PFSK-1 (cell line): ENCODE data around the gene MRPS25.

Experiments used
- POLR2AphosphoS5 ChIP-seq: IDR thresholded peaks from 2 replicates; pipeline ENCODE4 v1.6.1; 2012; ENCODE audit warnings: low read depth, mild to moderate bottlenecking, control low read depth, low read length, moderate library complexity
- SIN3A ChIP-seq: IDR thresholded peaks from 2 replicates; pipeline ENCODE4 v1.6.1; 2012; ENCODE audit warnings: mild to moderate bottlenecking, low read length, moderate library complexity, borderline replicate concordance; ENCODE audit not compliant: insufficient read depth
- TAF1 ChIP-seq: IDR thresholded peaks from 2 replicates; pipeline ENCODE4 v1.6.1; 2012; ENCODE audit warnings: low read length, control low read depth, borderline replicate concordance; ENCODE audit not compliant: insufficient read depth

DNA sequence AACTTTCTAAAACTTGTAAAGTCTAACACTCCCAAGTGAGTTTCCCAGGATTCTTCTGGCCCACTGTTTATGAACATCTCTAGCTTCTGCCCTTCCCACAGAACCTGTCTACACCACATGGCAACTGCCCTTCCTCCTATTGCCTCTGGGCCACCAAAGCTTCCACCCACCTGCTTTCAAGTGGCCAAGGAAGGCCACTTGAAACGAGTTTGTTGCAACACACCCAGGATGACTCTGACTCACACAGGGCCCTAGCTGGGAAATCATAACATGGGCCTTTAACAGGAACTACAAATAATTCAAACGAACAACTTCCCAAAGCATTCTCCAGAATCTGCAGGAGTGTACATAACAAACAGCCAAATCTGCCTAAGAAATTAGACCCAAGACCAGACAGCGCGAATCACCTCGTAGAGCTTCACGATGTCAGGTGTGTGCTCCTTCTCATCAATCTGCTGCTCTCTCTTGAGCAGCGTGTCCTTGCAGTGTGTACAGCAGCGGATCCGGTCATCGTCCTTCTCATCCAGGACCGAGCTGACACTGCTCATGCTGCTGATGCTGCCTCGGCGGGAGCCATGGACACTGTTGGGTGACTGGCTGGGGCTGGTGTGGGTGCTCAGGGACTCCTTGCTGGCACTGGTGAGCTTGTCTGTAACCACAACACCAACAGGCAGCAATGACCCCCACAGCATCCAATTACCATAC lies 17.0 kb upstream of the MRPS25 start:
- no peak for TF ChIP-seq TAF1
- no peak for TF ChIP-seq POLR2AphosphoS5
- TF ChIP-seq SIN3A: no peak
